Panc1 (cell line): Measurements from ENCODE around the gene LRPPRC. TPM values are rescaled to one million over a fixed set of nuclear protein-coding genes. Genes with fewer than 3 reads are reported as not detected.

Experiments
- ATAC-seq: fragments of 200-7000 bp; cut with Tn5 transposase; 2 replicates; pipeline ENCODE4 v1.9.1; 2020; ENCODE audit warnings: mild to moderate bottlenecking, moderate library complexity
- BruUV-seq: library from RNA; stranded (reverse); fragments of 400-500 nt; replicated peaks from 2 replicates; lab custom pipeline; 2021; lab: Mats Ljungman, UMichigan
- CTCF ChIA-PET: fragments of 300-600 bp; sonication (Branson Sonifier 250); formaldehyde crosslinking; loops from one replicate; lab custom pipeline; 2022; ENCODE audit warnings: antibody characterized with exemption; lab: Charles Lee
- POLR2A ChIA-PET: fragments of 300-600 bp; sonication (Branson Sonifier 250); formaldehyde crosslinking; loops from one replicate; lab custom pipeline; 2022; ENCODE audit warnings: antibody characterized with exemption; lab: Charles Lee
- DNase-seq: peaks from one replicate; pipeline ENCODE4 v3.0.0-alpha.2; 2010; ENCODE audit warnings: low read depth, low spot score
- H3K27ac ChIP-seq: 2 replicates; pipeline ENCODE4 v1.5.1; 2011; ENCODE audit warnings: mild to moderate bottlenecking, low read length, inconsistent platforms
- H3K27me3 ChIP-seq: fragments of 200-500 bp; sonication (Bioruptor generic); 2 replicates; pipeline ENCODE4 v1.6.0; 2014; ENCODE audit warnings: low read length, inconsistent platforms; ENCODE audit not compliant: control insufficient read depth, insufficient read depth
- H3K36me3 ChIP-seq: fragments of 200-500 bp; sonication (Bioruptor generic); 2 replicates; pipeline ENCODE4 v1.5.1; 2014; ENCODE audit warnings: inconsistent platforms, mild to moderate bottlenecking, low read length, moderate library complexity; ENCODE audit not compliant: control insufficient read depth, insufficient read depth
- H3K4me1 ChIP-seq: 2 replicates; pipeline ENCODE4 v1.5.1; 2011; ENCODE audit warnings: inconsistent platforms, mild to moderate bottlenecking, low read length, moderate library complexity; ENCODE audit not compliant: control insufficient read depth, insufficient read depth
- H3K4me3 ChIP-seq, 2 experiments: 2 replicates each; pipeline ENCODE4 v1.5.1; 2011 to 2012; ENCODE audit warnings: low read depth in 2 of 2, low read length in 2 of 2, mild to moderate bottlenecking in 2 of 2, inconsistent platforms in 1 of 2, moderate library complexity in 1 of 2
- H3K9me3 ChIP-seq: fragments of 200-500 bp; sonication (Bioruptor generic); 2 replicates; pipeline ENCODE4 v1.5.1; 2014; ENCODE audit warnings: low read depth, mild to moderate bottlenecking, inconsistent platforms, low read length, moderate library complexity; ENCODE audit not compliant: control insufficient read depth, insufficient read depth
- POLR2AphosphoS5 ChIP-seq: IDR thresholded peaks from 2 replicates; pipeline ENCODE4 v1.6.1; 2012; ENCODE audit warnings: mild to moderate bottlenecking, low read depth, low read length, moderate library complexity
- REST ChIP-seq, 2 experiments: IDR thresholded peaks; 2 replicates each; pipeline ENCODE4 v1.6.1; 2011 to 2012; ENCODE audit warnings: low read depth in 2 of 2, control low read depth in 1 of 2, low read length in 1 of 2, mild to moderate bottlenecking in 1 of 2, moderate library complexity in 1 of 2; ENCODE audit not compliant: insufficient read depth in 1 of 2
- SIN3A ChIP-seq: IDR thresholded peaks from 2 replicates; pipeline ENCODE4 v1.6.1; 2012; ENCODE audit warnings: low read depth, mild to moderate bottlenecking, low read length, moderate library complexity, borderline replicate concordance; ENCODE audit not compliant: insufficient read depth
- TCF7L2 ChIP-seq: IDR thresholded peaks from 2 replicates; pipeline ENCODE4 v1.6.1; 2011; ENCODE audit warnings: mild to moderate bottlenecking, low read depth, low read length, inconsistent platforms
- in situ Hi-C: cut with HindIII; loops from 2 replicates; pipeline ENCODE4 v1.10.0; 2016; ENCODE audit warnings: low sequenced_read_pairs, low pct_unique_long_range_greater_than_20kb
- intact Hi-C: fragments of 100-400 bp; cut with micrococcal nuclease; formaldehyde crosslinking; loops from one replicate; pipeline ENCODE4 v1.10.0; 2022; ENCODE audit not compliant: unreplicated experiment
- total RNA-seq: library from RNA; stranded (reverse); gene quantifications from one replicate; pipeline ENCODE4 v1.2.1, GENCODE V29; 2021; ENCODE audit not compliant: unreplicated experiment
- TF ChIP-seq, protein P1 (sequence below): fragments of 450-650 bp; IDR thresholded peaks from 2 replicates; pipeline ENCODE4 v1.5.1; 2017; ENCODE audit warnings: mild to moderate bottlenecking

LRPPRC gene
- total RNA-seq, 1 experiment from 2014 or later: 207 TPM

- Histone ChIP-seq H3K4me3 (no peak overlapping the region), H3K4me1 (peaks cover 25% of the 10 kb centered on the region), H3K36me3 (peaks cover 39% of the 10 kb centered on the region; the same call in 1 of the 2 replicates), H3K9me3 (no peaks in the 10 kb centered on the region), H3K27ac (no peak overlapping the region), H3K27me3 (no peaks in the 10 kb centered on the region)
- no peak for DNase-seq
- no peak for ATAC-seq
- ChIA-PET POLR2A (no interaction called here), CTCF (no interaction called here)
- TF ChIP-seq POLR2AphosphoS5 (no peak), REST (IDR thresholded peaks at IDR 0.05; ENCODE audit: insufficient read depth in 1 of 2, low read depth in 2 of 2, low read length in 1 of 2) (no peak), TCF7L2 (no peak), SIN3A (no peak)
- TF ChIP-seq, protein P1, sequence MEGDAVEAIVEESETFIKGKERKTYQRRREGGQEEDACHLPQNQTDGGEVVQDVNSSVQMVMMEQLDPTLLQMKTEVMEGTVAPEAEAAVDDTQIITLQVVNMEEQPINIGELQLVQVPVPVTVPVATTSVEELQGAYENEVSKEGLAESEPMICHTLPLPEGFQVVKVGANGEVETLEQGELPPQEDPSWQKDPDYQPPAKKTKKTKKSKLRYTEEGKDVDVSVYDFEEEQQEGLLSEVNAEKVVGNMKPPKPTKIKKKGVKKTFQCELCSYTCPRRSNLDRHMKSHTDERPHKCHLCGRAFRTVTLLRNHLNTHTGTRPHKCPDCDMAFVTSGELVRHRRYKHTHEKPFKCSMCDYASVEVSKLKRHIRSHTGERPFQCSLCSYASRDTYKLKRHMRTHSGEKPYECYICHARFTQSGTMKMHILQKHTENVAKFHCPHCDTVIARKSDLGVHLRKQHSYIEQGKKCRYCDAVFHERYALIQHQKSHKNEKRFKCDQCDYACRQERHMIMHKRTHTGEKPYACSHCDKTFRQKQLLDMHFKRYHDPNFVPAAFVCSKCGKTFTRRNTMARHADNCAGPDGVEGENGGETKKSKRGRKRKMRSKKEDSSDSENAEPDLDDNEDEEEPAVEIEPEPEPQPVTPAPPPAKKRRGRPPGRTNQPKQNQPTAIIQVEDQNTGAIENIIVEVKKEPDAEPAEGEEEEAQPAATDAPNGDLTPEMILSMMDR: no peak
- intact Hi-C loops (no loop called here), in situ Hi-C loops (no loop called here)
- no TSS peak for BruUV-seq
These were observed 6.2 kb downstream of the LRPPRC start for GRCh38 chr2:43989545-43989944.

GRCh38 chr2:43986600-43986999 is 9.2 kb downstream of the LRPPRC start:
- in situ Hi-C loops: no loop called here
- TF ChIP-seq POLR2AphosphoS5 (no peak), SIN3A (no peak), REST (IDR thresholded peaks at IDR 0.05; ENCODE audit: insufficient read depth in 1 of 2, low read depth in 2 of 2, low read length in 1 of 2) (no peak), TCF7L2 (no peak)
- TF ChIP-seq, protein P1: no peak
- Histone ChIP-seq H3K4me1 (peaks cover 4% of the 10 kb centered on the region; the same call in 1 of the 2 replicates), H3K36me3 (peaks cover 32% of the 10 kb centered on the region; the same call in 1 of the 2 replicates), H3K9me3 (no peaks in the 10 kb centered on the region), H3K27ac (no peak overlapping the region), H3K4me3 (no peak overlapping the region), H3K27me3 (no peaks in the 10 kb centered on the region)
- intact Hi-C loops: no loop called here
- no TSS peak for BruUV-seq
- DNase-seq: no peak
- no peak for ATAC-seq
- CTCF ChIA-PET: no interaction called here
- POLR2A ChIA-PET: no interaction called here
